IMR-90 (cell line): ENCODE results near the gene NMB. TPM values are rescaled to one million over a fixed set of nuclear protein-coding genes. Genes with fewer than 3 reads are reported as not detected.

Source experiments
- ATAC-seq: fragments of 200-7000 bp; cut with Tn5 transposase; 2 replicates; pipeline ENCODE4 v1.9.1; 2020; ENCODE audit warnings: low read depth, mild to moderate bottlenecking, moderate library complexity
- BruUV-seq: library from RNA; stranded (reverse); fragments of 400-500 nt; replicated peaks from 2 replicates; lab custom pipeline; 2021; lab: Mats Ljungman, UMichigan
- CTCF ChIA-PET: fragments of 300-600 bp; formaldehyde crosslinking; extraction: SDS; loops from one replicate; lab custom pipeline; 2021; ENCODE audit warnings: antibody characterized with exemption; lab: Yijun Ruan, JAX
- POLR2A ChIA-PET: fragments of 300-600 bp; sonication (Branson Sonifier 250); formaldehyde crosslinking; loops from one replicate; lab custom pipeline; 2022; ENCODE audit warnings: antibody characterized with exemption; ENCODE audit not compliant: unreplicated experiment; lab: Charles Lee
- DNase-seq: peaks from one replicate; pipeline ENCODE4 v3.0.0; 2013
- H2AFZ ChIP-seq: replicated peaks from 2 replicates; pipeline ENCODE3; 2013; ENCODE audit warnings: low read length, mild to moderate bottlenecking; ENCODE audit not compliant: poor library complexity
- H2AK5ac ChIP-seq: 2 replicates; pipeline ENCODE4 v1.6.1; 2013; ENCODE audit warnings: low read depth, low read length, inconsistent platforms
- H2AK9ac ChIP-seq: replicated peaks from 2 replicates; pipeline ENCODE3; 2013; ENCODE audit warnings: mild to moderate bottlenecking, low read depth, low read length, moderate library complexity; ENCODE audit not compliant: poor library complexity
- H2BK120ac ChIP-seq: 2 replicates; pipeline ENCODE4 v1.6.1; 2013; ENCODE audit warnings: low read depth, low read length, inconsistent platforms
- H2BK15ac ChIP-seq: 3 replicates; pipeline ENCODE4 v1.6.1; 2013; ENCODE audit warnings: low read depth, low read length, inconsistent platforms
- H2BK20ac ChIP-seq: 2 replicates; pipeline ENCODE4 v1.6.1; 2013; ENCODE audit warnings: low read depth, mild to moderate bottlenecking, inconsistent platforms, low read length, moderate library complexity
- H2BK5ac ChIP-seq: 2 replicates; pipeline ENCODE4 v1.6.1; 2013; ENCODE audit warnings: mild to moderate bottlenecking, low read depth, low read length, inconsistent platforms; ENCODE audit not compliant: poor library complexity, severe bottlenecking
- H3K14ac ChIP-seq: replicated peaks from 2 replicates; pipeline ENCODE4 v1.6.1; 2013; ENCODE audit warnings: low read depth, low read length, inconsistent platforms
- H3K18ac ChIP-seq: 2 replicates; pipeline ENCODE4 v1.6.1; 2013; ENCODE audit warnings: low read depth, low read length, control low read depth
- H3K23ac ChIP-seq: 2 replicates; pipeline ENCODE4 v1.6.1; 2013; ENCODE audit warnings: low read depth, low read length, inconsistent platforms
- H3K27ac ChIP-seq: 2 replicates; pipeline ENCODE4 v1.5.1; 2013; ENCODE audit warnings: mild to moderate bottlenecking, control low read depth, low read length; ENCODE audit not compliant: insufficient read depth
- H3K27me3 ChIP-seq: 2 replicates; pipeline ENCODE4 v1.6.1; 2013; ENCODE audit warnings: low read length; ENCODE audit not compliant: control insufficient read depth, insufficient read depth
- H3K36me3 ChIP-seq: 2 replicates; pipeline ENCODE4 v1.6.1; 2013; ENCODE audit warnings: low read length, mixed read lengths; ENCODE audit not compliant: control insufficient read depth, insufficient read depth
- H3K4ac ChIP-seq: 2 replicates; pipeline ENCODE4 v1.6.1; 2013; ENCODE audit warnings: low read depth, low read length, inconsistent platforms
- H3K4me1 ChIP-seq: 2 replicates; pipeline ENCODE4 v1.6.1; 2013; ENCODE audit warnings: low read length, mixed read lengths; ENCODE audit not compliant: control insufficient read depth, insufficient read depth
- H3K4me2 ChIP-seq: 2 replicates; pipeline ENCODE4 v1.6.1; 2013; ENCODE audit warnings: low read depth, mild to moderate bottlenecking, control low read depth, low read length, moderate library complexity
- H3K4me3 ChIP-seq: 2 replicates; pipeline ENCODE4 v1.5.1; 2013; ENCODE audit warnings: low read depth, mild to moderate bottlenecking, control low read depth, low read length, moderate library complexity; ENCODE audit not compliant: insufficient read depth
- H3K56ac ChIP-seq: 2 replicates; pipeline ENCODE4 v1.6.1; 2013; ENCODE audit warnings: low read length, inconsistent platforms; ENCODE audit not compliant: insufficient read depth; ENCODE audit errors: extremely low read depth
- H3K79me1 ChIP-seq, 2 experiments: 2 replicates each; pipeline ENCODE4 v1.6.1; 2013; ENCODE audit warnings: low read length in 2 of 2, inconsistent platforms in 1 of 2, low read depth in 1 of 2
- H3K9ac ChIP-seq: 2 replicates; pipeline ENCODE4 v1.6.1; 2013; ENCODE audit warnings: low read depth, low read length, control low read depth
- H3K9me1 ChIP-seq: 2 replicates; pipeline ENCODE4 v1.6.1; 2013; ENCODE audit warnings: low read length, inconsistent platforms; ENCODE audit not compliant: insufficient read depth
- H3K9me3 ChIP-seq: 2 replicates; pipeline ENCODE4 v1.6.1; 2013; ENCODE audit warnings: low read length; ENCODE audit not compliant: control insufficient read depth, insufficient read depth
- H4K20me1 ChIP-seq: 2 replicates; pipeline ENCODE4 v1.6.1; 2013; ENCODE audit warnings: low read length, inconsistent platforms; ENCODE audit not compliant: insufficient read depth
- H4K5ac ChIP-seq: 2 replicates; pipeline ENCODE4 v1.6.1; 2013; ENCODE audit warnings: mild to moderate bottlenecking, low read depth, low read length, control low read depth
- H4K8ac ChIP-seq, 2 experiments: 2 replicates each; pipeline ENCODE4 v1.6.1; 2013; ENCODE audit warnings: low read depth in 2 of 2, low read length in 2 of 2, control low read depth in 1 of 2, inconsistent platforms in 1 of 2
- H4K91ac ChIP-seq: 2 replicates; pipeline ENCODE4 v1.6.1; 2013; ENCODE audit warnings: low read depth, low read length, inconsistent platforms; ENCODE audit not compliant: insufficient read depth
- BHLHE40 ChIP-seq: fragments of 150-350 bp; IDR thresholded peaks from 2 replicates; pipeline ENCODE4 v1.6.1; 2016; ENCODE audit warnings: mild to moderate bottlenecking, low read depth, low read length
- CEBPB ChIP-seq: IDR thresholded peaks from 2 replicates; pipeline ENCODE4 v1.6.1; 2012; ENCODE audit warnings: low read depth, low read length, improper control_type of control experiment
- CHD1 ChIP-seq: IDR thresholded peaks from 2 replicates; pipeline ENCODE4 v1.6.1; 2012; ENCODE audit warnings: low read depth, low read length, improper control_type of control experiment
- CTCF ChIP-seq: conservative IDR thresholded peaks from 2 replicates; pipeline ENCODE4 v1.5.1; 2012; ENCODE audit warnings: mild to moderate bottlenecking, low read depth, low read length, improper control_type of control experiment
- ELK1 ChIP-seq: fragments of 150-350 bp; IDR thresholded peaks from 2 replicates; pipeline ENCODE4 v1.6.1; 2016; ENCODE audit warnings: low read depth, mild to moderate bottlenecking, low read length, moderate library complexity, borderline replicate concordance
- FOS ChIP-seq: fragments of 150-350 bp; IDR thresholded peaks from 2 replicates; pipeline ENCODE4 v1.6.1; 2016; ENCODE audit warnings: low read depth, low read length
- MAFK ChIP-seq: IDR thresholded peaks from 2 replicates; pipeline ENCODE4 v1.6.1; 2012; ENCODE audit warnings: low read depth, low read length, improper control_type of control experiment
- MAZ ChIP-seq: IDR thresholded peaks from 2 replicates; pipeline ENCODE4 v1.6.1; 2012; ENCODE audit warnings: low read depth, mild to moderate bottlenecking, low read length, improper control_type of control experiment, moderate library complexity, borderline replicate concordance
- MXI1 ChIP-seq: IDR thresholded peaks from 2 replicates; pipeline ENCODE4 v1.6.1; 2012; ENCODE audit warnings: low read depth, mild to moderate bottlenecking, low read length, moderate library complexity, borderline replicate concordance
- NFE2L2 ChIP-seq: fragments of 150-350 bp; IDR thresholded peaks from 2 replicates; pipeline ENCODE4 v1.6.1; 2016; ENCODE audit warnings: low read depth, mild to moderate bottlenecking, low read length
- POLR2A ChIP-seq: IDR thresholded peaks from 2 replicates; pipeline ENCODE4 v1.6.1; 2012; ENCODE audit warnings: mild to moderate bottlenecking, low read depth, low read length
- RCOR1 ChIP-seq: IDR thresholded peaks from 2 replicates; pipeline ENCODE4 v1.6.1; 2012; ENCODE audit warnings: mild to moderate bottlenecking, low read length, improper control_type of control experiment; ENCODE audit not compliant: insufficient replicate concordance
- RFX5 ChIP-seq: IDR thresholded peaks from 2 replicates; pipeline ENCODE4 v1.8.0; 2012; ENCODE audit warnings: low read depth, mild to moderate bottlenecking, low read length, moderate library complexity
- SMC3 ChIP-seq: fragments of 150-350 bp; IDR thresholded peaks from 2 replicates; pipeline ENCODE4 v1.6.1; 2016; ENCODE audit warnings: low read depth, mild to moderate bottlenecking, antibody characterized with exemption, low read length, moderate library complexity
- USF2 ChIP-seq: fragments of 150-350 bp; IDR thresholded peaks from 2 replicates; pipeline ENCODE4 v1.6.1; 2017; ENCODE audit warnings: mild to moderate bottlenecking, antibody characterized with exemption, low read length, low read depth
- WGBS, 2 experiments: methylation state at CpG; one replicate each; pipeline versions ENCODE4 v1.1.5 to v1.1.7; 2013; ENCODE audit warnings: missing lambda C conversion rate in 2 of 2; ENCODE audit not compliant: insufficient read length in 1 of 2; ENCODE audit errors: extremely low coverage in 2 of 2; 5-methylcytosine and 5-hydroxymethylcytosine counted together
- dilution Hi-C: fragments of 300-500 bp; cut with HindIII; formaldehyde crosslinking; loops from one replicate; pipeline ENCODE4 v1.14.3; 2018; ENCODE audit warnings: low sequenced_read_pairs; ENCODE audit not compliant: unreplicated experiment
- in situ Hi-C: fragments of 300-500 bp; cut with MboI; formaldehyde crosslinking; loops from 3 replicates; pipeline ENCODE4 v1.14.3; 2019; ENCODE audit warnings: low sequenced_read_pairs, inconsistent platforms, mixed read lengths
- intact Hi-C: fragments of 100-400 bp; cut with micrococcal nuclease; formaldehyde crosslinking; loops from 2 replicates; pipeline ENCODE4 v1.10.0; 2022
- polyA plus RNA-seq, 3 experiments: library from polyadenylated mRNA; depleted of rRNA; stranded (reverse); fragments of >200 nt; gene quantifications; 2 replicates each; pipeline ENCODE4 v1.2.3, GENCODE V29; 2012; ENCODE audit warnings: low replicate concordance in 1 of 3
- total RNA-seq: library from RNA; depleted of rRNA; stranded (reverse); fragments of >200 nt; gene quantifications from 2 replicates; pipeline ENCODE4 v1.2.3, GENCODE V29; 2012

Gene NMB
- total and polyA plus RNA-seq, 2 of the 4 experiments (the other 2 are of a cell fraction), result 1.3 to 3.8 TPM

- Histone ChIP-seq H3K36me3 (no peaks in the 10 kb centered on the region; the same call in 1 of the 2 replicates), H3K4ac (no peak overlapping the region), H3K79me1 (peaks cover 17 to 40% of the 10 kb centered on the region in 2 experiments; a peak in 3 of 4 replicates), H2BK20ac (no peak overlapping the region), H2AFZ (no peak overlapping the region), H2BK15ac (no peak overlapping the region), H2BK5ac (no peak overlapping the region), H3K18ac (no peak overlapping the region), H3K9me1 (peaks cover 7% of the 10 kb centered on the region), H2AK5ac (no peak overlapping the region), H3K9me3 (no peaks in the 10 kb centered on the region), H3K56ac (no peak overlapping the region), H4K91ac (no peak overlapping the region), H2BK120ac (no peak overlapping the region), H3K27me3 (no peaks in the 10 kb centered on the region), H3K9ac (no peak overlapping the region), H3K4me1 (no peaks in the 10 kb centered on the region; the same call in 1 of the 2 replicates), H4K20me1 (peaks cover 49% of the 10 kb centered on the region), H3K4me2 (no peak overlapping the region), H4K8ac (no peak overlapping the region), H4K5ac (no peak overlapping the region), H3K23ac (no peak overlapping the region), H3K27ac (no peak overlapping the region), H3K14ac (no peak overlapping the region), H2AK9ac (no peak overlapping the region), H3K4me3 (no peak overlapping the region)
- no peak for DNase-seq
- POLR2A ChIA-PET, result no interaction called here
- CTCF ChIA-PET, result interaction anchor here (0.6 kb wide), 1 partner anchor 215 kb away, joined by 3 read pairs; no protein-coding TSS in a partner anchor
- intact Hi-C loops (loop anchor here (2.0 kb wide), 1 partner anchor 17 kb away; no protein-coding TSS in a partner anchor), dilution Hi-C loops (no loop called here), in situ Hi-C loops (no loop called here)
- no peak for ATAC-seq
- BruUV-seq, result no TSS peak
- WGBS, 2 experiments, result no CpG with 5 or more reads among the region's 1 CpG
- TF ChIP-seq FOS (no peak), MAFK (no peak), USF2 (no peak), RCOR1 (no peak), MXI1 (no peak), CHD1 (no peak), CTCF (no peak), ELK1 (no peak), CEBPB (no peak), RFX5 (no peak), SMC3 (no peak), MAZ (no peak), NFE2L2 (no peak), BHLHE40 (no peak), POLR2A (no peak)
Measured at GRCh38 chr15:84697236-84697990, 39.4 kb upstream of the NMB start.
